GM21717 (cell line): ENCODE results near the gene GSE1.

Source experiments
- ATAC-seq: cut with Tn5 transposase; IDR thresholded peaks from one replicate; pipeline ENCODE4 v1.9.1; 2021; ENCODE audit warnings: mild to moderate bottlenecking, moderate library complexity; ENCODE audit not compliant: unreplicated experiment

The GSE1 gene

DNA sequence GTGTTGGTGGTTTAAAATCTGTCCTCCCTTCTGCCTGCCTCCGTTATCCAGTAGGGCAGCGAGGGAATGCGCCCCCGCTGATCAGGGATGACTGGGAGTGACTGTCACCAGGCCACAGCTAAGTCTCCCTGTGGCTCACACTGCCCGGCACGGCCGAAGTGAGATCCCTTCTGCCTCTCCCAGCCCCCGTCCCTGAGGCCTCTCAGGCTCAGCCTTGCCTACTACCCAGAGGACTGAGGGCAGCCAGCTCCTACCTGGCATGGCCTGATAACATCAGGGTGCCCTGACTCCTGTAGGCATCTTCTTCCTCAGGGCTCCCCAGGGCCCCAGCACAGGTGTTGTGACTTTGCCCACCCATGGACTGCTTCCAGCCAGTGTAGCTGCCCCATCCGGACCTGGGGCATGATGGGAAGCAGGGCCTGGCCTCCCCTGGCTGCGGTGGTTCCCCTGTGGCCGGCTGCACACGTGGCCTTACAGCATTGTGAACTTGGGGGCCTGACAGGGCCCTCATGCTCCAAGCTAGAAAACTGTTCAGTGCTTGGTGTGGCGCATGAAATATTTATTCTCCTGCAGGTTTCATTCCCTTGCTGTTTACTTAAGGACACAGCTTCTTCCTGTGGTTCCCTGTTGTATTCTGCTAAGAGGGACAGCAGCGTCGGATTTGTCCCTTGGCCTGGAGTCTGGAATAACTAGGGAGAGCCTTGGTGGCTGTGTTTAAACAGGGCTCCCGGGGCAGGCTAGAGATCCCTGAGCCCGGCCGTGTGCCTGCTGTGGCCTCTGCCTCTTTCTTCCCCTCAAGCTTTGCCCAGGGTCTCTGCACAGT, 45.6 kb downstream of the GSE1 start:
- no peak for ATAC-seq

DNA sequence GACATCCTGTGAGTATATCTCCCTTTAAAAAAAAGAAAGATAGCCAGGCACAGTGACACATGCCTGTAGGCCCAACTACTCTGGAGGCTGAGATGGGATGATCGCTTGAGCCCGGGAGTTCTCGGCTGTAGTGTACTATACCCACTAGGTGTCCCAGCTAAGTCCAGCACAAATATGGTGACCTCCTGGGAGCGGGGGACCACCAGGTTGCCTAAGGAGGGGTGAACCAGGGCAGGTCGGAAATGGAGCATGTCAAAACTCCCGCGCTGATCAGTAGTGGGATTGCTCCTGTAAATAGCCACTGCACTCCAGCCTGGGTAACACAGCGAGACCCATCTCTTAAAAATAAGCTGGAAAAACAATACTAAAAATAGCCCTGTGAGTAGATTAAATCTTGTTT, 46.2 kb downstream of the GSE1 start:
- ATAC-seq = no peak

DNA sequence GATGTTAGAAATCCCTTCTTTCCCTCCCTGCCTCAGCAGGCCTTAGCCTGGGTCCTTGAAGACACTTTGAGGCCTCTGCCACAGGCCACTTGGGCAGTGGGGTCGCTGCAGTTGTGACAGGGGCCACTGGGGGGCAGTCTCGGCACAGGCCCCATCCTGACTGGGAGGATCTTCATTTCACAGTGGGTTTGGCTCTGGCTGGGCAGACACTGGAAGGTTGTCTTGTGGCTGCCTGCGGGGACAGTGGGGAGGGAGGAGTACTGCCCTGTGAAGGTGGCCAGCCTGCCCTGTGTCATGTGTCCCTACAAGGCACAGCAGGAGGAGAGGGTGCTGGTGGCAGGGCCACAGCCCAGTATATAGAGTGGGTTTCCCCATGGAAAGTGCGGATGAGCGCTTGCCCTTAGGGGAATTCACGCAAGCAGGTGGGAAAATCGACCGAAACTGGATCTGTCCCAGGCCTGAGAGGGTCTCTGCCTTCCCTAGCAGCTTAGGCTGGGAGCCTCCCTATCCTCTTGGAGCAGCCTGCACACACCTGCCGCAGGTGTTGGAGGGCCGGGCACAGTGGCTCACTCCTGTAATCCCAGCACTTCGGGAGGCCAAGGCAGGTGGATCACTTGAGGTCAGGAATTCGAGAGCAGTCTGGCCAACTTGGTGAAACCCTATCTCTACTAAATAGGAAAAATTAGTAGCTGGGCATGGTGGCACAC, 46.8 kb downstream of the GSE1 start:
- no peak for ATAC-seq

DNA sequence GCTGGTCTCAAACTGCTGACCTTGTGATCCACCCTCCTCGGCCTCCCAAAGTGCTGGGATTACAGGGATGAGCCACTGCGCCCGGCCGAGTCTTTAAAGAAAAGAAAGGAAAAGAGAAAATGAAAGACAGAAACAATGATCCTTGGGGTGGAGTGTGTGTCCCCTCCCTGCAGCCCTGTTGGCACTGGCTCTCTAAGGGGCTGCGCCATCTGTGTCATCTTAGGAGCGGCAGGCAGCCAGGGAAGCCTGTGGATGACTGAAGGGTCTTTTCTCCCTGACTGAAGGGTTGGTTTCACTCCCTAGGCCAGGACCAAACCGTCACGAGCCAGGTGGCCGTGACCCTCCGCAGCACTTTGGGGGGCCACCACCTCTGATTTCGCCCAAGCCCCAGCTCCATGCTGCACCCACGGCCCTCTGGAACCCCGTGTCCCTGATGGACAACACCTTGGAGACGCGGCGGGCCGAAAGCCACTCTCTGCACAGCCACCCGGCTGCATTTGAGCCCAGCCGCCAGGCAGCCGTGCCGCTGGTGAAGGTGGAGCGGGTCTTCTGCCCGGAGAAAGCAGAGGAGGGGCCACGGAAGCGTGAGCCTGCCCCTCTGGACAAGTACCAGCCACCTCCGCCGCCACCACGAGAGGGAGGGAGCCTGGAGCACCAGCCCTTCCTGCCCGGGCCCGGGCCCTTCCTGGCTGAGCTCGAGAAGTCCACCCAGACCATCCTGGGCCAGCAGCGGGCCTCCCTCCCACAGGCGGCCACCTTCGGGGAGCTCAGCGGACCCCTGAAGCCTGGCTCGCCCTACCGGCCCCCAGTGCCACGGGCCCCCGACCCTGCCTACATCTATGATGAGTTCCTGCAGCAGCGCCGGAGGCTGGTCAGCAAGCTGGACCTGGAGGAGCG, 48.0 kb downstream of the GSE1 start:
- no peak for ATAC-seq

DNA sequence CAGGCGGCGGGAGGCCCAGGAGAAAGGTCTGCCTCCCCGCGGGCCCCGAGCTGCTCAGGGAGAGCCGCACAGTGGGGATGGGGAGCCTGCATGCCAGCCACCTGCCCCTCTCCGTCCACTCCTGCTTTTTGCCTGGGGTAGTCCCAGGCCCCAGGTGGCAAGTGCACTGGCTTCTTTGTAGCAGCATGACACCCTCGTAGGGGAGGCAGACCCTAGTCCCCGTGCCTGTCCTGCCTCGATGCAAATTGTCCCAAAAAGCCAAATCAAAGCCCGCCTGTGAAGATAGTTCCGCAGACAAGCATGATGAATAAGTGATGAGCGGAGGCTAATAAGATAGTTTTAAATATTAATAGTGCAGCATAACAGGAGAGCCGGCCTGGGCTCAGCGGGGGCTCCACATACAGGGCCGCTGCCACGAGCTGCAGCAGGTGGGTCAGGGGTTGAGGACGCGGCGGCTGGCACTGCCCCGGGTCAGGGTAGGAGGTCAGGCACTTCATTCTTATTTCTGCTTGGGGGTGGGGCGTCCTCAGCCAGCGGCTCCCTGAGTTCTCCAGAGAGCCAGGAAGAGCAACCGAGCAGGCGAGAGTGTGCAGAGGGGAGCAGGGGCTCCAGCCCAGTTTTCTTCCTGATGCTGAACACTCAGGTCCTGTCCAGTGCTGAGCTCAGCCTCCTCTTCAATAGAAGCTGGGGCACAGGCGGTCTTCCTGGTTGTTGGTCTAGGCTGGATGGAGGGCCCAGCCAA, 48.8 kb downstream of the GSE1 start:
- ATAC-seq = no peak

DNA sequence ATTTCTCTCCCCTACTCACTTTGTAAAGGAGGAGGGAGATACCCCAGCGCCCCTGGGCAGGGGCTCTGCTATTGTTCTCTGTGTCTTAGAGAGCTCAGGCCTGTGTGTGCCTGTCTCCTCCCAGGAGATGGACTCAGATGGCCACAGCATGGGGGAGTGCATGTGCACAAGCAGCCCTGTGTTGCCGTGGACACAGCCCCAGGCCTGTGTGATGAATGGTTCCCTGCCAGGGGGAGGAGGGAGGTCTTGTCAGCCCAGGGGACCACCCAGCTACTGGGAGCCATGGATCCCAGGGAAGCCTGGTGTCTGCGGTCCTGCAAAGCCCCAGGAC, 49.3 kb downstream of the GSE1 start:
- ATAC-seq = no peak

DNA sequence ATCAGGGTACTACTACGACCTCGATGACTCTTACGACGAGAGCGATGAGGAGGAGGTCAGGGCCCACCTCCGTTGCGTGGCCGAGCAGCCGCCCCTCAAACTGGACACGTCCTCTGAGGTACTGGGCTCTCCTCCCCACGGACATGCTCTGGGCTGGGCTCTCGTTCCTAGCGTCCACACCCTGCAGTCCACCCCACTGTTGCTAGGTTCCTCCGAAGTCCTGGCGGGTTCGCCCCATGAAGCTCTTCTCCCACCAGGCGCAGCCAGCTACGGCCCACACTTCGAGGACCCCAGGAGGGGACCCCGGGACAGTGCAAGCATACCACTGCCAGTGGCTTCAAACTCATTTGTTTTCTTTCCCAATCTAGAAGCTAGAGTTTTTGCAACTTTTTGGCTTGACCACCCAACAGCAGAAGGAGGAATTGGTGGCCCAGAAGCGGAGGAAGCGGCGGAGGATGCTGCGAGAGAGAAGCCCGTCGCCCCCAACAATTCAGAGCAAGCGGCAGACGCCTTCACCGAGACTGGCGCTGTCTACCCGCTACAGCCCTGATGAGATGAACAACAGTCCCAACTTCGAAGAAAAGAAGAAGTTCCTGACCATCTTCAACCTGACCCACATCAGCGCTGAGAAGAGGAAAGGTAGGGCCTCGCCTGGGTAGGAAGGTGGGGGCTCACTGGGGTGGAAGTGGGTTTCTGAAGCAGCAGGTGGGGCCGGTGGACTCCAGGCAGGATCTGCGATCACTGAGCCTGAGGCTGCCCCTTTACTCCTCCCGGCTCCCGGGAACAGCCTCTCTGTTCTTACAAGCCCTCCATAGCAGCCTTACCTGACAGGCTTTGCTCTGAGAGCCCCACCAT, 50.1 kb downstream of the GSE1 start:
- ATAC-seq = no peak

DNA sequence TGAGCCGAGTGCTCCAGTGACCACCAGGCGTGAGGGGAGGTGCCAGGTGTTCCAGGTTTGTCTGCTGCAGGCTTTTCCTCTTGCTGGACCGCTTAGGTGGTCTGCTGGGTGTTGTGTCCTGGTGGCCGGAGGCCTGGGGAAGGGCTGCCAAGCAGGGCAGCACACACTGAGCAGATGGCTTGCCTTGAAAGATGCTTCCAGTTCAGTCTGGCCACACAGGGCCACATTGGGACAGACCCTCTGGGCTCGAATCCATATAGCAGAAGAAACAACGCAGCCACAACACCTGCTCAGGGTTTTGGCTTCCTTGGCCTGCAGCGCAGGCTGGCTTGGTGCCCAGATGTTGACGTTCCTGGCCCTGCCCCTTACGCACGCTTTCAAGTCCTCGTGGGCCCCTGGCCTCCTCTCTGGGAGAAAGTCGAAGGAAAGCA, 50.8 kb downstream of the GSE1 start:
- no peak for ATAC-seq

DNA sequence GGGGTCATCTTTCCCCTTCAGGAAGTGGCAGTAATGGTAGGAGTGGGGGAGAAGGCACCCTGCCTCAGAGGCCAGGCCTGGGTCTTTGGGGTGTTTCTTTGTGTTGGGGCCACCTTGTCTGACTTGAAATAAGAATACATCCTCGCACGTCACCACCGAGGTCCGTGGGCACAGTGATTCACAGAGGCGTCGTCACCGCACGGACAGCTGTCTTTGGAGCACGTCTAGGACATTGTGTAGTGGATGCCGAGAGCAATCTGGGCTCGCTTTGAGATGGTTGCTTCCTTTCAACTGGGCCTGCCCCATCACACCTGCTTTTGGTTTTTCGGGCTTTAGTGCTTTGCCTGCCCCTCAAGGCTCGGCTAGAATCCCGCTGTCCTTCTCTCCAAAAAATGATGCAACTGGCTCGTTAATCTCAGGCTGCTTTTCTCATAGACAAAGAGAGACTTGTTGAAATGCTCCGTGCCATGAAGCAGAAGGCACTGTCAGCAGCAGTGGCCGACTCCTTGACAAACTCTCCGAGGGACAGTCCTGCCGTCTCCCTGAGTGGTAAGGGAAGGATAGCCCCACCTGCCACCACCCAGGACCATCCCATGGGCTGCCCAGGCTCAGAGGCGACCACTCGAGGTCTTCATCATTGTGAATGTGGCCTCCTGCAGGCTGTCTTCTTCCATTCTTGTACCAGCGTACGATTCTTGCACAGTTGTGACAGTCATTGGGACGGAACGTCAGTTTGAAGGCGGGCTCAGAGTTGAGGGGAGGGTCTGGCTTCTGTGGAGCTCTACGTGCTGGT, 51.7 kb downstream of the GSE1 start:
- no peak for ATAC-seq

DNA sequence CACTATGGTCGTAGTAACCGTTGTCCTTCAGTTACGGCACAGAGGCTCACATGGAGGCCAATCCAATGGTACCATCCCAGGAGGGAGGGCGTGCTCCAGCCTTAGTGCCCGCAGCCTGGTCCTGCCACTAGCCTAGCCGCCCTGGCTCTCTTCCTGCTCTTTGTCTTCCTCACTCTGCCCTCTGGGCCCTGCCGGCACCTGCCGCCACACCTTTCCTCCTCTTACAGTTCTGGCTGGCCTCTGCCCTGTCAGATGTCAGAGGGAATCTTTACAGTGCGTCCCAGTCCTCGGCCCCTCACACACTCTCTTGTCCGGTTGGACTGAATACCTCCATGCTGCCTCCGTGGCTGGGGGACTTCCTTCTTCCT, 52.2 kb downstream of the GSE1 start:
- ATAC-seq = no peak

DNA sequence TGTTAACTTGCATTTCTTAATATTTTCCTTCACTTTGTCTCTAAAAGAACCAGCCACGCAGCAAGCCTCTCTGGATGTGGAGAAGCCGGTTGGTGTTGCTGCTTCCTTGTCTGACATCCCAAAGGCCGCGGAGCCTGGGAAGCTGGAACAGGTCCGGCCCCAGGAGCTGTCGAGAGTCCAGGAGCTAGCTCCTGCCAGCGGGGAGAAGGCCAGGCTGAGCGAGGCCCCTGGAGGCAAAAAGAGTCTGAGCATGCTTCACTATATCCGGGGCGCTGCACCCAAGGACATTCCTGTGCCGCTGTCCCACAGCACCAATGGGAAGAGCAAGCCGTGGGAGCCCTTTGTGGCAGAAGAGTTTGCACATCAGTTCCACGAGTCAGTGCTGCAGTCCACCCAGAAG, 52.8 kb downstream of the GSE1 start:
- no peak for ATAC-seq

DNA sequence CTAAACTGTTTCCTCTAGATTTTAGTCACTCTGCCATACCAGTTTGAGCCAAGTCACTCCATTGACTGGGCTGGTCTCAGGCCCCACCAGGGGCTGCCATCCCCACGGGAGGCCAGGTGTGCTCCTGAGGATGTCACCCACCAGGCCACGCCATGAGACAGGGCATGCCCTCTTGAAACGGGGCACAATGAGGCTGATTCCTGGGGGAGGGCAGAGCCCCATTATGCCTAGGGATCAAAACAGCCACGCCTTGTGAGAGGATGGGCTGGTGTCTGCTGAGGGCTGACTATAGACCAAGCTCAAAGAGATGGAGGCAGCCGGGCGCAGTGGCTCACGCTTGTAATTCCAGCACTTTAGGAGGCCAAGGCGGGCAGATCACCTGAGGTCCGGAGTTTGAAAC, 54.1 kb downstream of the GSE1 start:
- no peak for ATAC-seq

DNA sequence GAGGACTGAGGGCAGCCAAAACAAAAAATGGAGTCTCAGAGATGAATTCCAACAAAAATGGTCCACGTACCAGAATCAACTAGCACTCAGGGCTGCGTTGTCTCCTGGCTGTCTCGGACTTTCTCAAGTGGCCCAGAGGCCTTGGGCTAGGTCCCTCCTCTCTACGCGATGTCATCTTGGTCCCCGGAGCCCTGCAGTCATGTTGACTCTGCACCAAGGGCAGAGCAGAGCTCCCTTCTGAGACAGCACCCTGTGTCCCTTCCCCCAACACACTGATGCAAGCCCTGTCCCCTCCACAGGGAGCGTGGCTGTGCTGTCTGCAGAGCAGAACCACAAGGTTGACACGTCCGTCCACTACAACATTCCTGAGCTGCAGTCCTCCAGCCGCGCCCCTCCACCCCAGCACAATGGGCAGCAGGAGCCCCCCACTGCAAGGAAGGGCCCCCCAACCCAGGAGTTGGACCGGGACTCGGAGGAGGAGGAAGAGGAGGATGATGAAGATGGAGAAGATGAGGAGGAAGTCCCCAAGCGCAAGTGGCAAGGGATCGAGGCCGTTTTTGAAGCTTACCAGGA, 54.8 kb downstream of the GSE1 start:
- ATAC-seq = no peak

DNA sequence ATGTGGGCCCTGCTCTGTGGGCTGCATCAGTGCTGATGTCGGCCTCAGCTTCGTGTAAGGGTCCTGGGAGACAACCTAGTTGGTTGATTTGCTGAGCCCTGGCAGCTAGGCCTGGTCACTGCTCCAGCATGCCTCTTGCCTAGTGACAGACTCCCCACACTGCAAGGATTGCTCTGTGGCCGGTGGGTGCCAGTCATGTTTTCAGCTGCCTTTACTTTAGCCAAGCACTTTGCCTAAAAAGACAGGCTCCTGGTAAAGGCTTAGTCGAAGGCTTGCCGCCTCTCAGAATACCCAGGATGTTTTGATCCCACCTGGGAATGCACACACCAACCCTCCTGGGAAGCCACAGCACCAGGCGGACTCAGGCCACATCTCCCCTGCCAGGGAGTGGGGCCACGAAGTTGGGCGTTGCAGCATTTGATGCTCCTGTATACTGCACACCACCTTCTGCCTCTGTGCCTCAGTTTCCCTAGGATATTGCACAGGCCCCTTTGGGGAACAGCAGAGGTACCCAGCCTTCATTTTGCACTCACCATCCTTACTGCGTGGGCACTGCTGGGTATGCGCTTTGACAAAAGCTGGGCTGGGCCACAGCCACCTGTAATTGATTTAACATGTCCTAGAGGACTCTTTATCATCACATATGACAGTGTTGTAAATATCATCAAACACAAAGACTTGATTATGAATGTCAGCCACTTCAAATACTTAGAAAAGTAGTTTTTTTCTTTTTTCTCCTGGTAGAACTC, 55.7 kb downstream of the GSE1 start:
- ATAC-seq = no peak

DNA sequence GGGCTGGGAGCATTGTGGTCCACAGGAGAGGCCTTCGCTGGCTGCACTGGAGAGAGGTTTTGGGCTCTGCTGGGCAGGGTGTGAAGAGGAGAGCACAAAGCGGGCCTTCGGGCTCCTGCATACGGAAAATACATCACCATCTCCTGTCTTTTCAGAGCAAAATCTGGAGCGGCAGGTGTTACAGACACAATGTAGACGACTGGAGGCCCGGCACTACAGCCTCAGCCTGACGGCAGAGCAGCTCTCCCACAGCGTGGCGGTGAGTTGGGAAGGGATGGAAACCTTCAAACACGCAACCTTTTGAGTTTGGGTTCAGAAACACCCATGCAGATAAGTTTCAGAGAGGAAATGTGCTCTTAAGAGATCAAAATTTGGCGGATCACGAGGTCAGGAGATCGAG, 57.7 kb downstream of the GSE1 start:
- ATAC-seq = no peak

DNA sequence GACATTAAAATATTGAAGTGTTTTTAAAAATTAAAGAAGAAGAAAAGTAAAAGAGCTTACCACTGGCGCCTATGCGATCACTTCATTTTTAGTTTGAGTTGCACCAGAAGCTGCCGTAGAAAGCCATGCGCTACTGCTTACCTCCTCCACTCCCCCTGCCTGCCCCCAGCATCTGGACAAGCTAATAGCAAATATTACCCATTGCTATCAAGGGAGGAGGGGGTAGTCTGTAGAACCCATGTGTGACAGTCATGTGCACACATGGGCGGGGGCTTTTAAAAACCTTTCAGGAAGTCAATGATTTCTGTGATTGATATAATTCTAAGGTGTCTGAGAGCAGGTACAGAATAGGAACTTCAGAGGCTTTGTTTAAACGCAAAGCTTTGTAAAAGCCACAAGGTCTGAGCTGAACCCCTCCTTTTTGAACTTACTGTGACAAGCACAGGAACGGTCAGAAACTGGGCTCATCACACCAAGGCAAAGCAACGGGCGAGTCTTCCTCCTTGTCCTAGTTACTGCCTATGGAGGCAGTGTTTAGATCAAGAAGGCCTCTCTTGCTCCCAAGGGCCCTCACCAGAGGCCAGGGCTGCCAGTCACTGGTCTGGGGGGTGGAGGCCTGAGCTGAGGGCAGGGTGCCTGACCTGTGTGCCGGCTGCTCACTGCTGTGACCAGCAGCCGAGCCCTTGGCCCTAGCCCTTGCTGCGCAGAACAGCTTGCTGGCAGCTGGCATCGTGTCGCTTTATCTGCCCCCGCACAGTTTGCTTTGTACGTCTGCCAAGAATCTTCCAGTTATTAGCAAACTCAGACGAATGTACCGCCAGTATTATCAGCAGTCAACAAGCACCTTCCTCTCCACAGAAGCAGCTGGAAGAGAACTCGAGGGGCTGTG, 60.7 kb downstream of the GSE1 start:
- ATAC-seq = no peak

DNA sequence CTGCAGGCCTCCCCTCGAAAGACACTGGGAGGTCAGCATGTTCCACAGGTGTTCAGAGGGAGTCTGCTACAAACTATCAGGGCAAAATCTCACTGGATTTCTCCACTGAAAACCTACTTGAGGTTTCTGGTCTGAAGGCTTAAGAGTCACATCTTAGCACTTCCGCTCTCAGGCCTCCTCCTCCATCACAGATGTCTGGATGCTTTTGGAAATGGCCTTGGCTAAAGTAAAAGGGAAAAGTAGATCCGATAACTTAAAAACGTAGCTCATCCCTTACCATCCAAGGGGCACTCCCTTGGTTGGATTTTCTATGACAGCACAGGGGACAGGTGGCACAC, 61.3 kb downstream of the GSE1 start:
- ATAC-seq = no peak
